WERI-Rb-1 (cell line): ENCODE measurements around the gene FAM120AOS.

Experiments used
- DNase-seq: peaks from one replicate; pipeline ENCODE4 v3.0.0-alpha.2; 2020
- H3K27ac ChIP-seq: fragments of 250-450 bp; sonication (Bioruptor Pico); 2 replicates; pipeline ENCODE4 v1.5.1; 2020; ENCODE audit warnings: mild to moderate bottlenecking, moderate library complexity
- H3K27me3 ChIP-seq: fragments of 250-450 bp; sonication (Bioruptor Pico); 2 replicates; pipeline ENCODE4 v1.5.1; 2021; ENCODE audit warnings: mild to moderate bottlenecking, low read depth, moderate library complexity; ENCODE audit not compliant: insufficient read depth, severe bottlenecking
- H3K36me3 ChIP-seq: fragments of 250-450 bp; sonication (Bioruptor Pico); 2 replicates; pipeline ENCODE4 v1.5.1; 2020; ENCODE audit warnings: mild to moderate bottlenecking, moderate library complexity
- H3K4me3 ChIP-seq: 2 replicates; pipeline ENCODE4 v1.5.1; 2011; ENCODE audit warnings: low read depth, mild to moderate bottlenecking, control low read depth, low read length
- H3K9me3 ChIP-seq: fragments of 250-450 bp; sonication (Bioruptor Pico); 2 replicates; pipeline ENCODE4 v1.5.1; 2021; ENCODE audit warnings: mild to moderate bottlenecking, moderate library complexity; ENCODE audit not compliant: severe bottlenecking
- CTCF ChIP-seq: IDR thresholded peaks from 2 replicates; pipeline ENCODE4 v1.5.1; 2011; ENCODE audit warnings: low read depth, mild to moderate bottlenecking, control low read depth, inconsistent platforms, low read length

The FAM120AOS gene

DNA sequence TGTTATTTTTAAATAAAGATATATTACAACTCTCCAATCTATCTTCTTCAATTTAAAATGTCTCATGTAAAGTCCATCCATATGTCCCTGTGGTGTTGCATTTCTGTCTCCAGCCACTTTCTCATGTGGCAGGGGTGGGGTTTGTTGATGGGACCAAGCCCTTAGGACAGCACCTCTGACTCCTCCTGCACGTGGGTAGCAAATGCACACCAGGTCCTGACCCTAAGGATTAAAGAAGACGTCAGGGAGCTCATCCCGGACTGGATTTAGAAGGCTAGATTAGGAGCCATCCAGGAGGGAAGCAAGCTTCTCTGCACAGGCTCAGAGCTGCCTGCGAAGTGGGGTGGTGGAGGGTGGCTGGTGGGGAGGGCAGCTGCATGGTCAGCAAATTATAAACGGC, 38.9 kb upstream of the FAM120AOS start:
- Histone ChIP-seq H3K27me3 (no peaks in the 10 kb centered on the region), H3K27ac (no peak overlapping the region), H3K9me3 (no peaks in the 10 kb centered on the region), H3K36me3 (peaks cover 29% of the 10 kb centered on the region), H3K4me3 (no peak overlapping the region)
- TF ChIP-seq CTCF, result no peak
- DNase-seq, result peak; percentile 68

GRCh38 chr9:93491593-93492232, 38.3 kb upstream of the FAM120AOS start:
- no peak overlapping the region for H3K4me3 ChIP-seq
- H3K36me3 ChIP-seq, result peaks cover 23% of the 10 kb centered on the region
- no peaks in the 10 kb centered on the region for H3K27me3 ChIP-seq
- no peaks in the 10 kb centered on the region for H3K9me3 ChIP-seq
- TF ChIP-seq CTCF, result no peak
- H3K27ac ChIP-seq, result no peak overlapping the region
- no peak for DNase-seq

DNA sequence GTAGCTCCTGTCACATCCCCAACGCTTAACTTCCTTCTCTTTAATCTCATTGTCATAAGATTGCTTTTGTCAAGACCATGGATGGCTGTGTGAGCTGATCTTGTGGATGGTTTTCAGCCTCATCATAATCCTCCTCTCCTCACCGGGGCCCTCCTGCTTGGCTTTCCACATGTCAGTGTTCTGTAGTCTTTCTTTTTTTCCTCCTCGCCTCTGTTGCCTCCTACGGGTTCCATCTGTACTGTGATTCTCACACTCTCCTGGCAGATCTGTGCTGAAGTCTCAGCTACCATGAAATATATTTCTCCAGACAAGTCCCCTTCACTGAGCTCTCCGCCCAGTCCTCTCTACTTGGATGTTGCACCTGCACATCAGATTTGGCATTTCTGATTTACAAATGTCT, 34.9 kb upstream of the FAM120AOS start:
- H3K27ac ChIP-seq, result no peak overlapping the region
- no peak for TF ChIP-seq CTCF
- H3K36me3 ChIP-seq, result peaks cover 9% of the 10 kb centered on the region; the same call in 1 of the 2 replicates
- H3K9me3 ChIP-seq, result no peaks in the 10 kb centered on the region
- H3K27me3 ChIP-seq, result no peaks in the 10 kb centered on the region
- H3K4me3 ChIP-seq, result no peak overlapping the region
- no peak for DNase-seq

DNA sequence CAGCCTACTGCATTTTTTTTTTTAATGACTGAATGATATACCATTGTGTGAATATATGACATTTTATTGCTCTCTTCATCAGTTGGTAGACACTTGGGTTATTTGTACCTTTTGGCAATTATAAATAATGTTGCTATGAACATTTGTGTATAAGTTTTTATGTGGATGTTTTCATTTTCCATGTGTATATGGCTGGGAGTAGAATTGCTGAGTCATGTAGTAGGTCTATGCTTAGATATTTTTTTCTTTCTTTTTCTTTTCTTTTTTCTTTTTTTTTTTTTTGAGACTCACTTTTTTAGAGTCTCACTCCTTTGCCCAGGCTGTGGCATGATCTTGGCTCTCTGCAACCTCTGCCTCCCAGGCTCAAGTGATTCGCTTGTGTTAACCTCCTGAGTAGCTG, 32.9 kb upstream of the FAM120AOS start:
- Histone ChIP-seq H3K27me3 (no peaks in the 10 kb centered on the region), H3K4me3 (no peak overlapping the region), H3K27ac (no peak overlapping the region), H3K36me3 (peaks cover 16% of the 10 kb centered on the region; the same call in 1 of the 2 replicates), H3K9me3 (no peaks in the 10 kb centered on the region)
- no peak for DNase-seq
- no peak for TF ChIP-seq CTCF

- H3K4me3 ChIP-seq, result no peak overlapping the region
- TF ChIP-seq CTCF, result no peak
- no peak overlapping the region for H3K27ac ChIP-seq
- H3K36me3 ChIP-seq, result peaks cover 18% of the 10 kb centered on the region
- DNase-seq, result no peak
- no peaks in the 10 kb centered on the region for H3K27me3 ChIP-seq
- no peaks in the 10 kb centered on the region for H3K9me3 ChIP-seq
These were observed 30.1 kb upstream of the FAM120AOS start for GRCh38 chr9:93483497-93483896.

DNA sequence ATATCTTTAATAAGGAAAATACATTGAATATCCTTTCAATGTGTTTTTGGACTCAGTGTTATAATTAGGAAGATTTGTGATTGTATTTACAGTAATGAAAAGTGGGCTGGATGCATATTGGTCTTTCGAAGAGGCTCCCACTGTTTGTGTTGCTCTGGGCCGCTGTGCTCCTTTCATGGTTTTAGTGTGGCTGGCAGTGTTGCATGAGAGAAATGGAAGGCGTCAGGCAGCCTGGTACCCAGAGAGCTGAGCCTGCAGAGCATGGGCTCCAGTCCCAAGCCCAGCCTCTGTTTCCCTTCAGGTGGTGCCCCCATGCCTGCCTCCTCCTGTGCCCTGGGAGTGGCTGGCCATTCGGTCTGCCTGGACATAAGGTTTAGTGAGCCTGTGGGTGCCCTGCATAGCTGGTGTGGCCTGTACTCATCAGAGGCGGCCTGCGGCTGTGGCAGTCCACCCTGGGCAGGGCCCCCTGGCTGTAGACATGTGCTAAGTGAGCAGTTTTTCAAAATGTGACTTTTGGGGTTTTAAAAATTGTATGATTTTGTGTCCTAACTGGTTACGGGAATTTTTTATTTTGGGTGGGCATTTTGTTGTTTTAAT, 27.4 kb upstream of the FAM120AOS start:
- Histone ChIP-seq H3K36me3 (peaks cover 25% of the 10 kb centered on the region), H3K9me3 (no peaks in the 10 kb centered on the region), H3K4me3 (no peak overlapping the region), H3K27ac (no peak overlapping the region), H3K27me3 (no peaks in the 10 kb centered on the region)
- TF ChIP-seq CTCF, result no peak
- no peak for DNase-seq
